ENCODE results near the gene LRRC8E. TPM values are rescaled to one million over a fixed set of nuclear protein-coding genes. Genes with fewer than 3 reads are reported as not detected.

The LRRC8E gene
- polyA plus RNA-seq, 1 experiment = 4.1 TPM

- no peak for DNase-seq (ENCODE audit: low read depth, low spot score)
- Histone ChIP-seq H3K4me3 (ENCODE audit: low read depth, low read length) (no peak overlapping the region), H3K27ac (ENCODE audit: low read depth, low read length) (no peak overlapping the region), H3K9me3 (ENCODE audit: control insufficient read depth, insufficient read depth, low read length) (peaks cover 4% of the 10 kb centered on the region; the same call in 1 of the 2 replicates), H3K27me3 (ENCODE audit: control insufficient read depth, insufficient read depth, low read length) (peaks cover 8% of the 10 kb centered on the region)
- no peak for TF ChIP-seq CTCF (IDR thresholded peaks at IDR 0.05; ENCODE audit: low read depth, low read length)
- POLR2A ChIA-PET = interaction anchor here (0.6 kb wide), 1 partner anchor 639 kb away, joined by 3 read pairs; the partner anchor contains the start of gene PRAM1
- CTCF ChIA-PET = no interaction called here
These were observed 24.2 kb upstream of the LRRC8E start for GRCh38 chr19:7863971-7864689.

GRCh38 chr19:7864690-7865074, 23.6 kb upstream of the LRRC8E start:
- DNase-seq (ENCODE audit: low read depth, low spot score) = no peak
- CTCF ChIA-PET = no interaction called here
- POLR2A ChIA-PET = no interaction called here
- H3K27ac ChIP-seq (ENCODE audit: low read depth, low read length) = no peak overlapping the region
- H3K27me3 ChIP-seq (ENCODE audit: control insufficient read depth, insufficient read depth, low read length) = peaks cover 8% of the 10 kb centered on the region
- H3K4me3 ChIP-seq (ENCODE audit: low read depth, low read length) = no peak overlapping the region
- no peak for TF ChIP-seq CTCF (IDR thresholded peaks at IDR 0.05; ENCODE audit: low read depth, low read length)
- H3K9me3 ChIP-seq (ENCODE audit: control insufficient read depth, insufficient read depth, low read length) = peaks cover 4% of the 10 kb centered on the region; the same call in 1 of the 2 replicates

- no peak for TF ChIP-seq CTCF (IDR thresholded peaks at IDR 0.05; ENCODE audit: low read depth, low read length)
- Histone ChIP-seq H3K27me3 (ENCODE audit: control insufficient read depth, insufficient read depth, low read length) (peaks cover 8% of the 10 kb centered on the region), H3K9me3 (ENCODE audit: control insufficient read depth, insufficient read depth, low read length) (peaks cover 4% of the 10 kb centered on the region; the same call in 1 of the 2 replicates), H3K27ac (ENCODE audit: low read depth, low read length) (no peak overlapping the region), H3K4me3 (ENCODE audit: low read depth, low read length) (no peak overlapping the region)
- no peak for DNase-seq (ENCODE audit: low read depth, low spot score)
- CTCF ChIA-PET = no interaction called here
- POLR2A ChIA-PET = interaction anchor here (0.6 to 1.4 kb wide), 2 partner anchors 8 to 14 kb away, joined by 3 to 4 read pairs; no protein-coding TSS in a partner anchor
These were observed 22.9 kb upstream of the LRRC8E start for GRCh38 chr19:7865262-7865911.

- H3K27me3 ChIP-seq (ENCODE audit: control insufficient read depth, insufficient read depth, low read length) = peaks cover 8% of the 10 kb centered on the region
- TF ChIP-seq CTCF (IDR thresholded peaks at IDR 0.05; ENCODE audit: low read depth, low read length) = no peak
- DNase-seq (ENCODE audit: low read depth, low spot score) = no peak
- no peak overlapping the region for H3K27ac ChIP-seq (ENCODE audit: low read depth, low read length)
- ChIA-PET CTCF (no interaction called here), POLR2A (interaction anchor here (1.4 kb wide), 1 partner anchor 10 kb away, joined by 4 read pairs; no protein-coding TSS in a partner anchor)
- H3K9me3 ChIP-seq (ENCODE audit: control insufficient read depth, insufficient read depth, low read length) = peaks cover 4% of the 10 kb centered on the region; the same call in 1 of the 2 replicates
- no peak overlapping the region for H3K4me3 ChIP-seq (ENCODE audit: low read depth, low read length)
These were observed 21.8 kb upstream of the LRRC8E start for GRCh38 chr19:7866399-7867091.
